Skeletal muscle satellite cell (primary cell): ENCODE results near the gene KRT83.
"Not testable (repeated sequence)": the region's sequence is repeated elsewhere in the genome, so short reads cannot be mapped to it uniquely, and the experiment has no call there.

Experiments used
- H3K27me3 ChIP-seq: 2 replicates; pipeline ENCODE4 v1.7.0; 2013; ENCODE audit warnings: low read length; ENCODE audit not compliant: control insufficient read depth, insufficient read depth
- H3K36me3 ChIP-seq: 2 replicates; pipeline ENCODE4 v1.7.0; 2013; ENCODE audit warnings: mild to moderate bottlenecking, control low read depth, low read length; ENCODE audit not compliant: insufficient read depth
- H3K4me1 ChIP-seq: 2 replicates; pipeline ENCODE4 v1.7.0; 2013; ENCODE audit warnings: low read length; ENCODE audit not compliant: control insufficient read depth, insufficient read depth
- H3K4me2 ChIP-seq: 2 replicates; pipeline ENCODE4 v1.7.0; 2013; ENCODE audit warnings: mild to moderate bottlenecking, low read length
- H3K4me3 ChIP-seq: 2 replicates; pipeline ENCODE4 v1.7.0; 2013; ENCODE audit warnings: low read length
- H3K9ac ChIP-seq: 2 replicates; pipeline ENCODE4 v1.7.0; 2013; ENCODE audit warnings: mild to moderate bottlenecking, low read depth, low read length, moderate library complexity
- H3K9me3 ChIP-seq: replicated peaks from 2 replicates; pipeline ENCODE4 v1.7.0; 2013; ENCODE audit warnings: mild to moderate bottlenecking, control low read depth, low read length

The KRT83 gene

GRCh38 chr12:52351196-52352059 lies 30.2 kb upstream of the KRT83 start:
- no peak overlapping the region for H3K4me3 ChIP-seq
- H3K4me2 ChIP-seq: no peak overlapping the region
- H3K36me3 ChIP-seq: no peaks in the 10 kb centered on the region
- no peaks in the 10 kb centered on the region for H3K4me1 ChIP-seq
- H3K9me3 ChIP-seq: no peaks in the 10 kb centered on the region
- H3K27me3 ChIP-seq: peaks cover 84% of the 10 kb centered on the region
- no peak overlapping the region for H3K9ac ChIP-seq

- Histone ChIP-seq H3K9ac (no peak overlapping the region), H3K4me1 (no peaks in the 10 kb centered on the region), H3K4me3 (no peak overlapping the region), H3K27me3 (peaks cover 89% of the 10 kb centered on the region), H3K36me3 (no peaks in the 10 kb centered on the region), H3K4me2 (no peak overlapping the region), H3K9me3 (no peaks in the 10 kb centered on the region)
Measured at GRCh38 chr12:52350786-52351185, 29.6 kb upstream of the KRT83 start.

GRCh38 chr12:52350021-52350620 lies 28.9 kb upstream of the KRT83 start:
- H3K4me2 ChIP-seq: no peak overlapping the region
- no peaks in the 10 kb centered on the region for H3K4me1 ChIP-seq
- H3K36me3 ChIP-seq: no peaks in the 10 kb centered on the region
- H3K9ac ChIP-seq: no peak overlapping the region
- H3K27me3 ChIP-seq: peaks cover 84% of the 10 kb centered on the region
- no peaks in the 10 kb centered on the region for H3K9me3 ChIP-seq
- no peak overlapping the region for H3K4me3 ChIP-seq

- Histone ChIP-seq H3K27me3 (peaks cover 83% of the 10 kb centered on the region), H3K9ac (no peak overlapping the region)
Measured at GRCh38 chr12:52349196-52349595, 28.0 kb upstream of the KRT83 start.

GRCh38 chr12:52347551-52348510 lies 26.6 kb upstream of the KRT83 start:
- Histone ChIP-seq H3K9me3 (peaks cover 6% of the 10 kb centered on the region), H3K4me3 (no peak overlapping the region), H3K9ac (no peak overlapping the region), H3K27me3 (peaks cover 81% of the 10 kb centered on the region), H3K4me2 (no peak overlapping the region), H3K36me3 (no peaks in the 10 kb centered on the region), H3K4me1 (no peaks in the 10 kb centered on the region)

More at GRCh38 chr12:52349196-52349595, 28.0 kb upstream of the KRT83 start:
- Histone ChIP-seq H3K9me3 (no peaks in the 10 kb centered on the region), H3K4me3 (no peak overlapping the region), H3K4me1 (no peaks in the 10 kb centered on the region), H3K36me3 (no peaks in the 10 kb centered on the region), H3K4me2 (no peak overlapping the region)

GRCh38 chr12:52347016-52347415 lies 25.8 kb upstream of the KRT83 start:
- Histone ChIP-seq H3K9ac (no peak overlapping the region), H3K27me3 (peaks cover 82% of the 10 kb centered on the region), H3K36me3 (no peaks in the 10 kb centered on the region), H3K4me1 (no peaks in the 10 kb centered on the region), H3K9me3 (peaks cover 6% of the 10 kb centered on the region), H3K4me3 (no peak overlapping the region), H3K4me2 (no peak overlapping the region)

- Histone ChIP-seq H3K9me3 (peaks cover 6% of the 10 kb centered on the region), H3K36me3 (no peaks in the 10 kb centered on the region), H3K4me2 (no peak overlapping the region), H3K9ac (no peak overlapping the region), H3K4me1 (no peaks in the 10 kb centered on the region), H3K27me3 (peaks cover 82% of the 10 kb centered on the region), H3K4me3 (no peak overlapping the region)
Measured at GRCh38 chr12:52346593-52346992, 25.4 kb upstream of the KRT83 start.

- H3K4me3 ChIP-seq, H3K9me3 ChIP-seq, H3K4me2 ChIP-seq, H3K4me1 ChIP-seq, H3K9ac ChIP-seq, H3K36me3 ChIP-seq: not testable (repeated sequence)
- peaks cover 81% of the 10 kb centered on the region for H3K27me3 ChIP-seq
Measured at GRCh38 chr12:52345041-52345440, 23.8 kb upstream of the KRT83 start.

GRCh38 chr12:52344111-52344510 lies 22.9 kb upstream of the KRT83 start:
- H3K9ac ChIP-seq: no peak overlapping the region
- H3K9me3 ChIP-seq: peaks cover 6% of the 10 kb centered on the region
- H3K4me1 ChIP-seq: no peaks in the 10 kb centered on the region
- no peaks in the 10 kb centered on the region for H3K36me3 ChIP-seq
- peaks cover 84% of the 10 kb centered on the region for H3K27me3 ChIP-seq
- H3K4me3 ChIP-seq: no peak overlapping the region
- no peak overlapping the region for H3K4me2 ChIP-seq

- no peaks in the 10 kb centered on the region for H3K36me3 ChIP-seq
- peaks cover 6% of the 10 kb centered on the region for H3K9me3 ChIP-seq
- H3K4me1 ChIP-seq: no peaks in the 10 kb centered on the region
- H3K4me2 ChIP-seq: no peak overlapping the region
- peaks cover 84% of the 10 kb centered on the region for H3K27me3 ChIP-seq
- no peak overlapping the region for H3K9ac ChIP-seq
- H3K4me3 ChIP-seq: no peak overlapping the region
Measured at GRCh38 chr12:52343550-52343949, 22.4 kb upstream of the KRT83 start.

GRCh38 chr12:52342781-52343490 lies 21.7 kb upstream of the KRT83 start:
- Histone ChIP-seq H3K9me3 (peaks cover 6% of the 10 kb centered on the region), H3K9ac (no peak overlapping the region), H3K36me3 (no peaks in the 10 kb centered on the region), H3K4me1 (no peaks in the 10 kb centered on the region), H3K4me3 (no peak overlapping the region), H3K4me2 (no peak overlapping the region), H3K27me3 (peaks cover 84% of the 10 kb centered on the region)
